Breast epithelium (tissue), 3 donors: ENCODE measurements around the gene ARSD.

Source experiments
- POLR2A ChIP-seq: fragments of 450-650 bp; IDR thresholded peaks from one replicate; pipeline ENCODE4 v1.6.1; 2016; ENCODE audit warnings: antibody characterized with exemption, mild to moderate bottlenecking, moderate library complexity
- TF ChIP-seq, protein P1 (sequence below), 3 donors: fragments of 450-650 bp; IDR thresholded peaks; one replicate each; pipeline ENCODE4 v1.5.1; 2016 to 2017; ENCODE audit warnings: antibody characterized with exemption in 3 of 3, mild to moderate bottlenecking in 3 of 3, moderate library complexity in 3 of 3

DNA sequence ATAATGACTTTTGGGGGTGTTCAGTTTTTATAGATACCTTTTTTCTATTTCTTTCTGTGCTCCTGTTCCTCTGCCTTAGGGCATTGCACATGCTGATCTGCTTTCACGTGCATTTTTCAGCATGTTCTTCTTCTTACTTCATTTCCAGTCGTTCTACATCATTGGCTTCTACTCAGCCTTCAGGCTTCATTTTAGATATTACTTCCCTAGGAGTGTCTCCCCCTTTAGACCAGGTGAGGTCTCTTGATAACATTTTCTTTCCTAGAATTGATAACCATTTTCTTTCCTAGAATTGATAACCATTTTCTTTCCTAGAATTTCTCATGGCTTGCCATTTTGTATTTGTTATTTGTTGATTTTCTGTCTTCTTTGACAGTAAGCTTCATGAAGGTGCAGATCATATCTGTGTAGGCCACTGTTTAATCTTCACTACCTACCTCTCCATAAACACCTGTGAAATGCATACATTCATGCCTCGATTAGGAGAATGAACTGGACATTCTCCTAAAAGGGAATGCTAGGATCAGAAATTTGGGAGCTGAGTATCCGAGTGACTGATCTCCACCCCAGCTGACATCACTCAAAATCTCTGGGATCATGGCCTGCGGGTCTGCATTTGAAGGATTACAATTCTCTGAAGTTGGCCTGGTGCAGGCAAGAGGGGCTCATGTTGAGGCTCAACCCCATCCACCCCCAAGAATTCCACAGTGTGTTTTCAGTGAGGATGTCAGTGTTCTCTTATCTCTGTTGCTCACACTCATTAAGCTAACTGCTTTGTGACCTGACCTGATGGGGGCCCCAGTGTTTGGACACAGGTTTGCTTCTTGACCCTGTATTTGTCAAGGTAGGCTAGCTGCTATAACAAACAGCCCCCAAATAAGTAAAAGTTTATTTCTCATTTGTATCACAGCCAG lies 54.7 kb downstream of the ARSD start:
- TF ChIP-seq, protein P1, sequence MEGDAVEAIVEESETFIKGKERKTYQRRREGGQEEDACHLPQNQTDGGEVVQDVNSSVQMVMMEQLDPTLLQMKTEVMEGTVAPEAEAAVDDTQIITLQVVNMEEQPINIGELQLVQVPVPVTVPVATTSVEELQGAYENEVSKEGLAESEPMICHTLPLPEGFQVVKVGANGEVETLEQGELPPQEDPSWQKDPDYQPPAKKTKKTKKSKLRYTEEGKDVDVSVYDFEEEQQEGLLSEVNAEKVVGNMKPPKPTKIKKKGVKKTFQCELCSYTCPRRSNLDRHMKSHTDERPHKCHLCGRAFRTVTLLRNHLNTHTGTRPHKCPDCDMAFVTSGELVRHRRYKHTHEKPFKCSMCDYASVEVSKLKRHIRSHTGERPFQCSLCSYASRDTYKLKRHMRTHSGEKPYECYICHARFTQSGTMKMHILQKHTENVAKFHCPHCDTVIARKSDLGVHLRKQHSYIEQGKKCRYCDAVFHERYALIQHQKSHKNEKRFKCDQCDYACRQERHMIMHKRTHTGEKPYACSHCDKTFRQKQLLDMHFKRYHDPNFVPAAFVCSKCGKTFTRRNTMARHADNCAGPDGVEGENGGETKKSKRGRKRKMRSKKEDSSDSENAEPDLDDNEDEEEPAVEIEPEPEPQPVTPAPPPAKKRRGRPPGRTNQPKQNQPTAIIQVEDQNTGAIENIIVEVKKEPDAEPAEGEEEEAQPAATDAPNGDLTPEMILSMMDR (IDR thresholded peaks at IDR 0.05), result no peak
- no peak for TF ChIP-seq POLR2A
